HK-2 (cell line): ENCODE data around the gene PLAU.
"Not testable (repeated sequence)": the region's sequence is repeated elsewhere in the genome, so short reads cannot be mapped to it uniquely, and the experiment has no call there.

Experiments used
- DNase-seq: peaks from one replicate; pipeline ENCODE4 v3.0.0-alpha.2; 2018; ENCODE audit not compliant: unreplicated experiment

Gene PLAU

GRCh38 chr10:73898730-73899410 is 12.1 kb upstream of the PLAU start:
- DNase-seq = no peak

- peak; percentile 84 for DNase-seq
Measured at GRCh38 chr10:73899423-73899822, 11.5 kb upstream of the PLAU start.

- DNase-seq = no peak
Measured at GRCh38 chr10:73900064-73900463, 10.9 kb upstream of the PLAU start.

- DNase-seq = no peak
Measured at GRCh38 chr10:73901261-73901660, 9.7 kb upstream of the PLAU start.

GRCh38 chr10:73902351-73902750 is 8.6 kb upstream of the PLAU start:
- DNase-seq = no peak

- no peak for DNase-seq
Measured at GRCh38 chr10:73905256-73906020, 5.5 kb upstream of the PLAU start.

GRCh38 chr10:73906524-73907447 is 4.1 kb upstream of the PLAU start:
- peak; percentile 93 for DNase-seq

- DNase-seq = no peak
Measured at GRCh38 chr10:73907841-73908517, 3.0 kb upstream of the PLAU start.

- DNase-seq = peak; percentile 91
Measured at GRCh38 chr10:73908853-73909539, 1.9 kb upstream of the PLAU start.

GRCh38 chr10:73909540-73910115 is 1.3 kb upstream of the PLAU start:
- no peak for DNase-seq

- DNase-seq = peak; percentile 56
Measured at GRCh38 chr10:73910401-73910763, 550 bp upstream of the PLAU start.

GRCh38 chr10:73911553-73912004 is 647 bp downstream of the PLAU start:
- DNase-seq = no peak

GRCh38 chr10:73914036-73914435 is 3.1 kb downstream of the PLAU start:
- no peak for DNase-seq

- no peak for DNase-seq
Measured at GRCh38 chr10:73915206-73915851, 4.4 kb downstream of the PLAU start.

GRCh38 chr10:73916761-73917470 is 6.0 kb downstream of the PLAU start:
- DNase-seq = no peak

- DNase-seq = no peak
Measured at GRCh38 chr10:73917566-73918305, 6.8 kb downstream of the PLAU start.

GRCh38 chr10:73919481-73919880 is 8.5 kb downstream of the PLAU start:
- DNase-seq = not testable (repeated sequence)

GRCh38 chr10:73920089-73920488 is 9.2 kb downstream of the PLAU start:
- DNase-seq = no peak
